A673 (cell line): ENCODE data around the gene AGO1. TPM values are rescaled to one million over a fixed set of nuclear protein-coding genes. Genes with fewer than 3 reads are reported as not detected.

Experiments
- BruUV-seq: library from RNA; stranded (reverse); fragments of 400-500 nt; replicated peaks from 2 replicates; lab custom pipeline; 2021; lab: Mats Ljungman, UMichigan
- CTCF ChIA-PET: fragments of 300-600 bp; sonication (Branson Sonifier 250); formaldehyde crosslinking; loops from one replicate; lab custom pipeline; 2022; ENCODE audit warnings: antibody characterized with exemption; lab: Charles Lee
- POLR2A ChIA-PET: fragments of 300-600 bp; sonication (Branson Sonifier 250); formaldehyde crosslinking; loops from one replicate; lab custom pipeline; 2022; ENCODE audit warnings: antibody characterized with exemption; ENCODE audit not compliant: low non-redundant PET; lab: Charles Lee
- DNase-seq: peaks from one replicate; pipeline ENCODE4 v3.0.0-alpha.2; 2015; ENCODE audit warnings: low spot score
- H3K27ac ChIP-seq: fragments of 200-600 bp; sonication (generic); 2 replicates; pipeline ENCODE4 v1.5.1; 2016; ENCODE audit warnings: mixed run types, low read depth, mild to moderate bottlenecking, mixed read lengths, antibody characterized with exemption, low read length; ENCODE audit not compliant: poor library complexity, severe bottlenecking
- H3K27me3 ChIP-seq: fragments of 200-600 bp; sonication (generic); replicated peaks from 2 replicates; pipeline ENCODE4 v1.6.1; 2017; ENCODE audit warnings: mixed run types, low read depth, mild to moderate bottlenecking, mixed read lengths, antibody characterized with exemption, low read length; ENCODE audit not compliant: insufficient read depth, poor library complexity
- H3K36me3 ChIP-seq: fragments of 200-600 bp; sonication (generic); 2 replicates; pipeline ENCODE4 v1.6.1; 2016; ENCODE audit warnings: mixed run types, mild to moderate bottlenecking, mixed read lengths, antibody characterized with exemption, low read length; ENCODE audit not compliant: insufficient read depth, poor library complexity, severe bottlenecking
- H3K4me1 ChIP-seq: fragments of 200-600 bp; sonication (generic); 2 replicates; pipeline ENCODE4 v1.6.1; 2017; ENCODE audit warnings: mixed run types, mild to moderate bottlenecking, mixed read lengths, antibody characterized with exemption, low read length; ENCODE audit not compliant: insufficient read depth, poor library complexity, severe bottlenecking
- H3K4me3 ChIP-seq: fragments of 200-600 bp; sonication (generic); 2 replicates; pipeline ENCODE4 v1.5.1; 2016; ENCODE audit warnings: low read depth, mixed run types, mild to moderate bottlenecking, mixed read lengths, low read length; ENCODE audit not compliant: poor library complexity, severe bottlenecking
- H3K9me3 ChIP-seq: fragments of 200-600 bp; sonication (generic); 2 replicates; pipeline ENCODE4 v1.6.1; 2016; ENCODE audit warnings: mixed run types, low read depth, mild to moderate bottlenecking, mixed read lengths, antibody characterized with exemption, low read length; ENCODE audit not compliant: poor library complexity, severe bottlenecking
- EZH2 ChIP-seq: fragments of 200-600 bp; sonication (generic); IDR thresholded peaks from 2 replicates; pipeline ENCODE4 v1.6.1; 2017; ENCODE audit warnings: borderline replicate concordance, low read depth, mild to moderate bottlenecking, mixed read lengths, antibody characterized with exemption, low read length; ENCODE audit not compliant: poor library complexity, severe bottlenecking
- intact Hi-C: fragments of 100-400 bp; cut with micrococcal nuclease; formaldehyde crosslinking; loops from one replicate; pipeline ENCODE4 v1.10.0; 2022; ENCODE audit not compliant: unreplicated experiment
- total RNA-seq: library from RNA; stranded (reverse); gene quantifications from 2 replicates; pipeline ENCODE4 v1.2.3, GENCODE V29; 2021
- TF ChIP-seq, protein P1 (sequence below): fragments of 300-800, 200-600 bp; sonication (generic); conservative IDR thresholded peaks from 2 replicates; pipeline ENCODE4 v1.5.1; 2017; ENCODE audit warnings: low read depth, mild to moderate bottlenecking, antibody characterized with exemption, low read length, moderate library complexity, mixed read lengths

Gene AGO1
- total RNA-seq, 1 experiment from 2014 or later: 58.7 TPM

DNA sequence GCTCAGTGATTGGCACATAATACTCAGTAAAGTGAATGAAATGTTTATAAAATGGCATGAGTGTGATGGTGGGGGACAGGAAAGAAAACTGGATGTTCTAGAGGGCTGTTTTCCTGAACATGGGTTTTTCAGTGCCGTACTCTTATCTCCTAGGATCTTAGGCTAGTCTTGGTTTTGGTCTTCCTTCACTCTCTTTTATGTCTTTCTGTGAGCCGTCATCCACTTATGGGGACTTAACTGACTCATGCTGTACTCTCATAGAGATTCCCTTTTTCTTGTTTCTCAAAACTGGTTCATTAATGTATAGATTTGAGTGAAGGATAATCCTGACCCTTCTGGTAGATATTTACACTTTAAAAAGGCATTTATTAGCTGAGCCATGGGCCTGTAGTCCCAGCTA, 64.5 kb downstream of the AGO1 start:
- H3K36me3 ChIP-seq: no peaks in the 10 kb centered on the region
- H3K27ac ChIP-seq: no peak overlapping the region
- no peak for DNase-seq
- no TSS peak for BruUV-seq
- no peaks in the 10 kb centered on the region for H3K4me1 ChIP-seq
- H3K9me3 ChIP-seq: no peaks in the 10 kb centered on the region
- no peak overlapping the region for H3K4me3 ChIP-seq
- ChIA-PET POLR2A (no interaction called here), CTCF (no interaction called here)
- TF ChIP-seq, protein P1, sequence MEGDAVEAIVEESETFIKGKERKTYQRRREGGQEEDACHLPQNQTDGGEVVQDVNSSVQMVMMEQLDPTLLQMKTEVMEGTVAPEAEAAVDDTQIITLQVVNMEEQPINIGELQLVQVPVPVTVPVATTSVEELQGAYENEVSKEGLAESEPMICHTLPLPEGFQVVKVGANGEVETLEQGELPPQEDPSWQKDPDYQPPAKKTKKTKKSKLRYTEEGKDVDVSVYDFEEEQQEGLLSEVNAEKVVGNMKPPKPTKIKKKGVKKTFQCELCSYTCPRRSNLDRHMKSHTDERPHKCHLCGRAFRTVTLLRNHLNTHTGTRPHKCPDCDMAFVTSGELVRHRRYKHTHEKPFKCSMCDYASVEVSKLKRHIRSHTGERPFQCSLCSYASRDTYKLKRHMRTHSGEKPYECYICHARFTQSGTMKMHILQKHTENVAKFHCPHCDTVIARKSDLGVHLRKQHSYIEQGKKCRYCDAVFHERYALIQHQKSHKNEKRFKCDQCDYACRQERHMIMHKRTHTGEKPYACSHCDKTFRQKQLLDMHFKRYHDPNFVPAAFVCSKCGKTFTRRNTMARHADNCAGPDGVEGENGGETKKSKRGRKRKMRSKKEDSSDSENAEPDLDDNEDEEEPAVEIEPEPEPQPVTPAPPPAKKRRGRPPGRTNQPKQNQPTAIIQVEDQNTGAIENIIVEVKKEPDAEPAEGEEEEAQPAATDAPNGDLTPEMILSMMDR: no peak
- no peak for TF ChIP-seq EZH2
- intact Hi-C loops: no loop called here
- H3K27me3 ChIP-seq: no peaks in the 10 kb centered on the region

DNA sequence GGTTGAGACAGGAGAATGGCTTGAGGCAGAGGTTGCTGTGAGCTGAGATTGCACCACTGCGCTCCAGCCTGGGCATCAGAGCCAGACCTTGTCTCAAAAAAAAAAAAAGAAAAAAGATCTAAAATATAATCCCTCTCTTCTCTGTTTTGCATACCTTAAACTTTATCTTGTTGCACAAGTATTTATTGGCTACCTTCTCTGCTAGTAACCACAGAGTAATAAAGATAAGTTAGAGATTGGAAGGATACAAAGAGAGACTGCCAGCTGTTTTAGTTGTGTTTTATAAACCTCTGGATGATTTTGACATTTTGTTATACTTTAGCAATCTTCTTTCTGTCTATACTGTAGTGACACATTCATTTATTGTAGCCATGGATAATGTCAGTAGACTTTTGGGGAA, 75.5 kb downstream of the AGO1 start:
- BruUV-seq: no TSS peak
- Histone ChIP-seq H3K27ac (no peak overlapping the region), H3K9me3 (no peaks in the 10 kb centered on the region), H3K4me1 (peaks cover 5% of the 10 kb centered on the region), H3K27me3 (no peaks in the 10 kb centered on the region), H3K4me3 (no peak overlapping the region), H3K36me3 (no peaks in the 10 kb centered on the region)
- TF ChIP-seq, protein P1: no peak
- no peak for TF ChIP-seq EZH2
- intact Hi-C loops: no loop called here
- CTCF ChIA-PET: no interaction called here
- no peak for DNase-seq
- POLR2A ChIA-PET: interaction anchor here (0.6 kb wide), 1 partner anchor 9 kb away, joined by 3 read pairs; no protein-coding TSS in a partner anchor

DNA sequence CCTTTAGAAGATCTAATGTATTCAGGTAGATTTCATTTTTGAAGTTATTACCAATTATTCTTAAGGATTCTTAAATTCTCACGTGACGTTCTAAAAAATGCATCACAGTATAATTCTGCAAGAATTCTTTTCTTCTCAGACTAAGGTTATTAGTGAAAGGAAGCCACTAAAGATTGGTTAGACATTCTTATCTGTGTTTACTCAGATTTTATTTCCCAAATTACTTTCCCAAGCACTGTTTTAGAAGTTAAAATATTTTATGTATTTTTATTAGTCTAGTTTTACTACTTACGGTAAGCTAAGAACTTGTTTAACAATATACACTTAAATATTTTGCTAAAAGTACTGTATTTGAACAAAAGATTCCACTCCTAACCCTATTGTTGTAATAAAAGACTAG, 76.3 kb downstream of the AGO1 start:
- Histone ChIP-seq H3K36me3 (no peaks in the 10 kb centered on the region), H3K27ac (no peak overlapping the region), H3K4me3 (no peak overlapping the region), H3K9me3 (no peaks in the 10 kb centered on the region), H3K27me3 (no peaks in the 10 kb centered on the region), H3K4me1 (peaks cover 5% of the 10 kb centered on the region)
- intact Hi-C loops: no loop called here
- TF ChIP-seq, protein P1: no peak
- no peak for TF ChIP-seq EZH2
- no peak for DNase-seq
- ChIA-PET CTCF (no interaction called here), POLR2A (no interaction called here)
- no TSS peak for BruUV-seq
